NT2/D1 (cell line): ENCODE data around the gene SERPINB6.

Experiments
- DNase-seq: peaks from one replicate; pipeline ENCODE4 v3.0.0-alpha.2; 2011; ENCODE audit warnings: low read depth, low spot score
- H3K27me3 ChIP-seq: 2 replicates; pipeline ENCODE4 v1.6.0; 2011; ENCODE audit warnings: mild to moderate bottlenecking; ENCODE audit not compliant: insufficient read length, insufficient read depth
- H3K36me3 ChIP-seq: 2 replicates; pipeline ENCODE4 v1.6.1; 2011; ENCODE audit warnings: mild to moderate bottlenecking, low read length, mixed read lengths; ENCODE audit not compliant: insufficient read depth, insufficient read length
- H3K4me1 ChIP-seq: 2 replicates; pipeline ENCODE4 v1.5.1; 2011; ENCODE audit not compliant: insufficient read depth, insufficient read length
- H3K4me3 ChIP-seq: 2 replicates; pipeline ENCODE4 v1.5.1; 2011; ENCODE audit warnings: low read depth; ENCODE audit not compliant: insufficient read length
- H3K9ac ChIP-seq: 2 replicates; pipeline ENCODE4 v1.6.0; 2011; ENCODE audit warnings: low read depth; ENCODE audit not compliant: insufficient read length
- H3K9me3 ChIP-seq: 2 replicates; pipeline ENCODE4 v1.5.1; 2011; ENCODE audit warnings: mild to moderate bottlenecking, low read length; ENCODE audit not compliant: insufficient read depth
- SUZ12 ChIP-seq: IDR thresholded peaks from 2 replicates; pipeline ENCODE4 v1.6.1; 2011; ENCODE audit not compliant: insufficient read length, insufficient read depth; ENCODE audit errors: extremely low read depth
- YY1 ChIP-seq: IDR thresholded peaks from 2 replicates; pipeline ENCODE4 v1.6.1; 2011; ENCODE audit not compliant: insufficient read length, insufficient read depth
- ZNF274 ChIP-seq: IDR thresholded peaks from 2 replicates; pipeline ENCODE4 v1.6.1; 2011; ENCODE audit warnings: mild to moderate bottlenecking, low read depth, low read length

The SERPINB6 gene

GRCh38 chr6:2971420-2972218, at the start of gene SERPINB6:
SERPINB6 (minus strand) TSS chr6:2971567; CDS start chr6:2959332, 12,235 bp downstream.
- no peak for TF ChIP-seq SUZ12
- TF ChIP-seq YY1: no peak
- no peak for TF ChIP-seq ZNF274
- H3K36me3 ChIP-seq: no peaks in the 10 kb centered on the region
- H3K4me1 ChIP-seq: no peaks in the 10 kb centered on the region
- H3K9me3 ChIP-seq: no peaks in the 10 kb centered on the region
- DNase-seq: no peak
- H3K4me3 ChIP-seq: peak within 1 kb of the TSS; percentile 61
- no peaks in the 10 kb centered on the region for H3K27me3 ChIP-seq
- peak within 1 kb of the TSS; percentile 82 for H3K9ac ChIP-seq

GRCh38 chr6:3019749-3020320, 48.5 kb upstream of the SERPINB6 start:
- H3K9me3 ChIP-seq: peaks cover 11% of the 10 kb centered on the region; the same call in 1 of the 2 replicates
- no peak overlapping the region for H3K9ac ChIP-seq
- peaks cover 31% of the 10 kb centered on the region for H3K36me3 ChIP-seq
- no peak for DNase-seq
- H3K27me3 ChIP-seq: no peaks in the 10 kb centered on the region
- TF ChIP-seq ZNF274: no peak
- no peak for TF ChIP-seq YY1
- peaks cover 4% of the 10 kb centered on the region for H3K4me1 ChIP-seq
- H3K4me3 ChIP-seq: no peak overlapping the region

GRCh38 chr6:3019065-3019464, 47.7 kb upstream of the SERPINB6 start:
- peaks cover 39% of the 10 kb centered on the region for H3K36me3 ChIP-seq
- peaks cover 3% of the 10 kb centered on the region for H3K4me1 ChIP-seq
- no peaks in the 10 kb centered on the region for H3K27me3 ChIP-seq
- H3K9me3 ChIP-seq: peaks cover 11% of the 10 kb centered on the region; the same call in 1 of the 2 replicates
- TF ChIP-seq ZNF274 (no peak), YY1 (no peak), SUZ12 (no peak)
- no peak overlapping the region for H3K9ac ChIP-seq
- no peak for DNase-seq
- H3K4me3 ChIP-seq: no peak overlapping the region

- Histone ChIP-seq H3K27me3 (no peaks in the 10 kb centered on the region), H3K4me1 (no peaks in the 10 kb centered on the region), H3K9me3 (peaks cover 2% of the 10 kb centered on the region; the same call in 1 of the 2 replicates), H3K9ac (no peak overlapping the region), H3K36me3 (peaks cover 52% of the 10 kb centered on the region), H3K4me3 (no peak overlapping the region)
- no peak for TF ChIP-seq YY1
- no peak for DNase-seq
Observed at GRCh38 chr6:3017304-3017703, 45.9 kb upstream of the SERPINB6 start.

- peaks cover 58% of the 10 kb centered on the region for H3K36me3 ChIP-seq
- no peak for TF ChIP-seq YY1
- no peak for TF ChIP-seq ZNF274
- no peak for TF ChIP-seq SUZ12
- no peaks in the 10 kb centered on the region for H3K27me3 ChIP-seq
Observed at GRCh38 chr6:3016473-3017280, 45.3 kb upstream of the SERPINB6 start.

GRCh38 chr6:3015144-3015543, 43.8 kb upstream of the SERPINB6 start:
- Histone ChIP-seq H3K36me3 (peaks cover 73% of the 10 kb centered on the region), H3K4me3 (no peak overlapping the region), H3K9ac (no peak overlapping the region), H3K27me3 (no peaks in the 10 kb centered on the region), H3K9me3 (peaks cover 23% of the 10 kb centered on the region), H3K4me1 (no peaks in the 10 kb centered on the region)
- TF ChIP-seq ZNF274 (no peak), YY1 (no peak), SUZ12 (no peak)
- no peak for DNase-seq

More at GRCh38 chr6:3016473-3017280, 45.3 kb upstream of the SERPINB6 start:
- no peak overlapping the region for H3K9ac ChIP-seq
- no peak for DNase-seq
- no peaks in the 10 kb centered on the region for H3K4me1 ChIP-seq
- peaks cover 8% of the 10 kb centered on the region for H3K9me3 ChIP-seq
- H3K4me3 ChIP-seq: no peak overlapping the region

GRCh38 chr6:3014675-3015066, 43.3 kb upstream of the SERPINB6 start:
- no peak for DNase-seq
- peaks cover 28% of the 10 kb centered on the region for H3K9me3 ChIP-seq
- H3K36me3 ChIP-seq: peaks cover 73% of the 10 kb centered on the region
- no peaks in the 10 kb centered on the region for H3K27me3 ChIP-seq
- TF ChIP-seq YY1 (no peak), SUZ12 (no peak), ZNF274 (no peak)
- H3K4me1 ChIP-seq: no peaks in the 10 kb centered on the region
- no peak overlapping the region for H3K9ac ChIP-seq
- no peak overlapping the region for H3K4me3 ChIP-seq
